Osteocyte (in vitro differentiated cells): ENCODE data around the gene WWC2. TPM values are rescaled to one million over a fixed set of nuclear protein-coding genes. Genes with fewer than 3 reads are reported as not detected.

Experiments used
- DNase-seq: peaks from one replicate; pipeline ENCODE4 v3.0.0; 2021; ENCODE audit warnings: mixed read lengths; ENCODE audit not compliant: unreplicated experiment; ENCODE audit errors: extremely low spot score
- H3K27ac Mint-ChIP-seq: one replicate; pipeline ENCODE4 v1.8.0; 2021; ENCODE audit warnings: mild to moderate bottlenecking, mixed read lengths; ENCODE audit not compliant: unreplicated experiment
- H3K27me3 Mint-ChIP-seq: one replicate; pipeline ENCODE4 v1.8.0; 2021; ENCODE audit warnings: mixed read lengths; ENCODE audit not compliant: unreplicated experiment
- H3K36me3 Mint-ChIP-seq: one replicate; pipeline ENCODE4 v1.8.0; 2021; ENCODE audit warnings: mixed read lengths; ENCODE audit not compliant: unreplicated experiment
- H3K4me1 Mint-ChIP-seq: one replicate; pipeline ENCODE4 v1.8.0; 2021; ENCODE audit warnings: mixed read lengths; ENCODE audit not compliant: unreplicated experiment
- H3K4me3 Mint-ChIP-seq: one replicate; pipeline ENCODE4 v1.8.0; 2021; ENCODE audit warnings: mild to moderate bottlenecking, moderate library complexity, mixed read lengths; ENCODE audit not compliant: unreplicated experiment
- H3K9me3 Mint-ChIP-seq: one replicate; pipeline ENCODE4 v1.8.0; 2021; ENCODE audit warnings: mixed read lengths; ENCODE audit not compliant: unreplicated experiment
- CTCF ChIP-seq: fragments of 200-600 bp; sonication (generic); IDR thresholded peaks from 2 replicates; pipeline ENCODE4 v1.5.0; 2021; ENCODE audit warnings: antibody characterized with exemption, mild to moderate bottlenecking, moderate library complexity
- total RNA-seq: library from RNA; stranded (reverse); gene quantifications from 2 replicates; pipeline ENCODE4 v1.2.1, GENCODE V29; 2021

The WWC2 gene
- total RNA-seq, 1 donor from 2014 or later, result 53.5 TPM

GRCh38 chr4:183266371-183266770 lies 167.3 kb downstream of the WWC2 start:
- H3K9me3 Mint-ChIP-seq, result no peaks in the 10 kb centered on the region
- H3K4me1 Mint-ChIP-seq, result peaks cover 10% of the 10 kb centered on the region
- no peak for TF ChIP-seq CTCF
- no peak overlapping the region for H3K27ac Mint-ChIP-seq
- DNase-seq, result no peak
- no peak overlapping the region for H3K4me3 Mint-ChIP-seq
- peaks cover 31% of the 10 kb centered on the region for H3K36me3 Mint-ChIP-seq
- H3K27me3 Mint-ChIP-seq, result no peaks in the 10 kb centered on the region

- Mint-ChIP-seq H3K27ac (no peak overlapping the region), H3K4me3 (no peak overlapping the region), H3K9me3 (no peaks in the 10 kb centered on the region), H3K27me3 (no peaks in the 10 kb centered on the region), H3K36me3 (peaks cover 45% of the 10 kb centered on the region), H3K4me1 (peaks cover 3% of the 10 kb centered on the region)
- TF ChIP-seq CTCF, result no peak
- no peak for DNase-seq
These were observed 169.5 kb downstream of the WWC2 start for GRCh38 chr4:183268556-183268955.

GRCh38 chr4:183272384-183272783 lies 173.3 kb downstream of the WWC2 start:
- Mint-ChIP-seq H3K4me1 (no peaks in the 10 kb centered on the region), H3K27me3 (no peaks in the 10 kb centered on the region), H3K9me3 (peaks cover 23% of the 10 kb centered on the region), H3K4me3 (no peak overlapping the region), H3K36me3 (peaks cover 61% of the 10 kb centered on the region), H3K27ac (no peak overlapping the region)
- no peak for DNase-seq
- TF ChIP-seq CTCF, result no peak

- Mint-ChIP-seq H3K36me3 (peaks cover 48% of the 10 kb centered on the region), H3K27ac (no peak overlapping the region), H3K9me3 (peaks cover 23% of the 10 kb centered on the region), H3K4me3 (no peak overlapping the region), H3K27me3 (no peaks in the 10 kb centered on the region), H3K4me1 (no peaks in the 10 kb centered on the region)
- DNase-seq, result no peak
- no peak for TF ChIP-seq CTCF
These were observed 177.0 kb downstream of the WWC2 start for GRCh38 chr4:183276106-183276505.

GRCh38 chr4:183284258-183284785 lies 185.3 kb downstream of the WWC2 start:
- Mint-ChIP-seq H3K36me3 (peaks cover 50% of the 10 kb centered on the region), H3K27ac (no peak overlapping the region)

More at GRCh38 chr4:183284258-183284785, 185.3 kb downstream of the WWC2 start:
- no peaks in the 10 kb centered on the region for H3K9me3 Mint-ChIP-seq
- no peaks in the 10 kb centered on the region for H3K4me1 Mint-ChIP-seq
- no peak for DNase-seq
- H3K27me3 Mint-ChIP-seq, result no peaks in the 10 kb centered on the region
- no peak overlapping the region for H3K4me3 Mint-ChIP-seq
- no peak for TF ChIP-seq CTCF
